ENCODE measurements around the gene ALOX5AP.

ALOX5AP gene

GRCh38 chr13:30700364-30700763 is 35.0 kb upstream of the ALOX5AP start:
- Mint-ChIP-seq H3K9me3 (peaks cover 2% of the 10 kb centered on the region), H3K36me3 (ENCODE audit: low read depth) (no peaks in the 10 kb centered on the region), H3K27ac (no peak overlapping the region), H3K4me3 (no peak overlapping the region), H3K27me3 (ENCODE audit: low read depth) (peaks cover 4% of the 10 kb centered on the region), H3K4me1 (peaks cover 46% of the 10 kb centered on the region)
- TF ChIP-seq CTCF (IDR thresholded peaks at IDR 0.05; ENCODE audit: unreplicated experiment in 3 of 3), result no peak

- H3K9me3 Mint-ChIP-seq, result peaks cover 2% of the 10 kb centered on the region
- no peaks in the 10 kb centered on the region for H3K36me3 Mint-ChIP-seq (ENCODE audit: low read depth)
- no peak overlapping the region for H3K27ac Mint-ChIP-seq
- peaks cover 4% of the 10 kb centered on the region for H3K27me3 Mint-ChIP-seq (ENCODE audit: low read depth)
- H3K4me1 Mint-ChIP-seq, result peaks cover 31% of the 10 kb centered on the region
- H3K4me3 Mint-ChIP-seq, result no peak overlapping the region
- no peak for TF ChIP-seq CTCF (IDR thresholded peaks at IDR 0.05; ENCODE audit: unreplicated experiment in 3 of 3)
These were observed 33.3 kb upstream of the ALOX5AP start for GRCh38 chr13:30702006-30702405.

- no peak for TF ChIP-seq CTCF (IDR thresholded peaks at IDR 0.05; ENCODE audit: unreplicated experiment in 3 of 3)
- Mint-ChIP-seq H3K4me1 (peaks cover 16% of the 10 kb centered on the region), H3K9me3 (peaks cover 2% of the 10 kb centered on the region), H3K36me3 (ENCODE audit: low read depth) (no peaks in the 10 kb centered on the region), H3K27me3 (ENCODE audit: low read depth) (no peaks in the 10 kb centered on the region), H3K27ac (no peak overlapping the region), H3K4me3 (no peak overlapping the region)
These were observed 30.7 kb upstream of the ALOX5AP start for GRCh38 chr13:30704596-30704995.

GRCh38 chr13:30705680-30706079 is 29.7 kb upstream of the ALOX5AP start:
- Mint-ChIP-seq H3K36me3 (ENCODE audit: low read depth) (no peaks in the 10 kb centered on the region), H3K27ac (no peak overlapping the region), H3K9me3 (peaks cover 2% of the 10 kb centered on the region), H3K27me3 (ENCODE audit: low read depth) (no peaks in the 10 kb centered on the region), H3K4me1 (peaks cover 16% of the 10 kb centered on the region), H3K4me3 (no peak overlapping the region)
- no peak for TF ChIP-seq CTCF (IDR thresholded peaks at IDR 0.05; ENCODE audit: unreplicated experiment in 3 of 3)

- no peak overlapping the region for H3K27ac Mint-ChIP-seq
- no peaks in the 10 kb centered on the region for H3K36me3 Mint-ChIP-seq (ENCODE audit: low read depth)
- H3K9me3 Mint-ChIP-seq, result peaks cover 2% of the 10 kb centered on the region
- peaks cover 5% of the 10 kb centered on the region for H3K4me1 Mint-ChIP-seq
- no peak overlapping the region for H3K4me3 Mint-ChIP-seq
- TF ChIP-seq CTCF (IDR thresholded peaks at IDR 0.05; ENCODE audit: unreplicated experiment in 3 of 3), result no peak
- peaks cover 3% of the 10 kb centered on the region for H3K27me3 Mint-ChIP-seq (ENCODE audit: low read depth)
These were observed 26.8 kb upstream of the ALOX5AP start for GRCh38 chr13:30708541-30708940.

- Mint-ChIP-seq H3K36me3 (ENCODE audit: low read depth) (no peaks in the 10 kb centered on the region), H3K9me3 (no peaks in the 10 kb centered on the region), H3K27ac (no peak overlapping the region), H3K27me3 (ENCODE audit: low read depth) (peaks cover 7% of the 10 kb centered on the region), H3K4me3 (no peak overlapping the region), H3K4me1 (no peaks in the 10 kb centered on the region)
- no peak for TF ChIP-seq CTCF (IDR thresholded peaks at IDR 0.05; ENCODE audit: unreplicated experiment in 3 of 3)
These were observed 24.9 kb upstream of the ALOX5AP start for GRCh38 chr13:30710442-30710841.
